ENCODE measurements around the gene CD300C.

CD300C gene

GRCh38 chr17:74545843-74546230 is at the start of gene CD300C:
CD300C (minus strand) TSS chr17:74546115; CDS start chr17:74545782, 333 bp downstream.
- Histone ChIP-seq H3K27ac (ENCODE audit: low read depth, low read length) (no peak within 1 kb of the TSS), H3K9me2 (replicated peaks; ENCODE audit: control insufficient read depth, low read length) (no peaks in the 10 kb centered on the region), H4K20me1 (ENCODE audit: control insufficient read depth, insufficient read depth, low read depth, low read length) (no peaks in the 10 kb centered on the region), H3K4me1 (ENCODE audit: control insufficient read depth, low read length) (no peaks in the 10 kb centered on the region), H3K27me3 (ENCODE audit: control insufficient read depth, low read length) (no peaks in the 10 kb centered on the region), H3F3A (ENCODE audit: control insufficient read depth, insufficient read depth) (no peaks in the 10 kb centered on the region), H3K79me2 (ENCODE audit: control insufficient read depth, low read length) (no peaks in the 10 kb centered on the region), H3K4me3 (ENCODE audit: low read length) (no peak within 1 kb of the TSS), H3K9me3 (ENCODE audit: control insufficient read depth, insufficient read depth, low read length) (no peaks in the 10 kb centered on the region), H3K4me2 (ENCODE audit: low read length) (no peak within 1 kb of the TSS), H3K36me3 (ENCODE audit: control insufficient read depth, low read length) (no peaks in the 10 kb centered on the region)
- TF ChIP-seq EZH2phosphoT487 (IDR thresholded peaks at IDR 0.05; ENCODE audit: borderline replicate concordance, low read length) (no peak), CTCF (IDR thresholded peaks at IDR 0.05; ENCODE audit: low read depth, low read length, poor library complexity, severe bottlenecking) (no peak)

GRCh38 chr17:74595037-74595750 is 49.3 kb upstream of the CD300C start:
- Histone ChIP-seq H3K9me3 (ENCODE audit: control insufficient read depth, insufficient read depth, low read length) (no peaks in the 10 kb centered on the region), H4K20me1 (ENCODE audit: control insufficient read depth, insufficient read depth, low read depth, low read length) (no peaks in the 10 kb centered on the region), H3K27me3 (ENCODE audit: control insufficient read depth, low read length) (no peaks in the 10 kb centered on the region), H3K4me2 (ENCODE audit: low read length) (no peak overlapping the region), H3K36me3 (ENCODE audit: control insufficient read depth, low read length) (no peaks in the 10 kb centered on the region), H3K9me2 (replicated peaks; ENCODE audit: control insufficient read depth, low read length) (no peaks in the 10 kb centered on the region), H3K79me2 (ENCODE audit: control insufficient read depth, low read length) (no peaks in the 10 kb centered on the region), H3K4me1 (ENCODE audit: control insufficient read depth, low read length) (peaks cover 10% of the 10 kb centered on the region), H3K27ac (ENCODE audit: low read depth, low read length) (no peak overlapping the region), H3F3A (ENCODE audit: control insufficient read depth, insufficient read depth) (no peaks in the 10 kb centered on the region), H3K4me3 (ENCODE audit: low read length) (no peak overlapping the region)
- no peak for TF ChIP-seq CTCF (IDR thresholded peaks at IDR 0.05; ENCODE audit: low read depth, low read length, poor library complexity, severe bottlenecking)
- TF ChIP-seq EZH2phosphoT487 (IDR thresholded peaks at IDR 0.05; ENCODE audit: borderline replicate concordance, low read length), result no peak

GRCh38 chr17:74592087-74592990 is 46.4 kb upstream of the CD300C start, which contains the start of gene CD300LD:
CD300LD (minus strand) TSS chr17:74592283; CDS start chr17:74592202, 81 bp downstream.
- Histone ChIP-seq H4K20me1 (ENCODE audit: control insufficient read depth, insufficient read depth, low read depth, low read length) (no peaks in the 10 kb centered on the region), H3K79me2 (ENCODE audit: control insufficient read depth, low read length) (no peaks in the 10 kb centered on the region), H3K4me1 (ENCODE audit: control insufficient read depth, low read length) (no peaks in the 10 kb centered on the region), H3K4me2 (ENCODE audit: low read length) (no peak within 1 kb of the TSS), H3F3A (ENCODE audit: control insufficient read depth, insufficient read depth) (no peaks in the 10 kb centered on the region), H3K4me3 (ENCODE audit: low read length) (no peak within 1 kb of the TSS), H3K27ac (ENCODE audit: low read depth, low read length) (no peak within 1 kb of the TSS), H3K36me3 (ENCODE audit: control insufficient read depth, low read length) (no peaks in the 10 kb centered on the region), H3K9me2 (replicated peaks; ENCODE audit: control insufficient read depth, low read length) (no peaks in the 10 kb centered on the region), H3K27me3 (ENCODE audit: control insufficient read depth, low read length) (no peaks in the 10 kb centered on the region), H3K9me3 (ENCODE audit: control insufficient read depth, insufficient read depth, low read length) (no peaks in the 10 kb centered on the region)
- no peak for TF ChIP-seq CTCF (IDR thresholded peaks at IDR 0.05; ENCODE audit: low read depth, low read length, poor library complexity, severe bottlenecking)
- TF ChIP-seq EZH2phosphoT487 (IDR thresholded peaks at IDR 0.05; ENCODE audit: borderline replicate concordance, low read length), result no peak

Measured in DOHH2 (cell line).